Left kidney (tissue), 2 donors: ENCODE data around the gene CLEC17A. TPM values are rescaled to one million over a fixed set of nuclear protein-coding genes. Genes with fewer than 3 reads are reported as not detected.

ENCODE experiments used
- DNase-seq: peaks from one replicate; pipeline ENCODE4 v3.0.0-alpha.2; 2013
- polyA plus RNA-seq: library from polyadenylated mRNA; unstranded; fragments of 120-200 nt; gene quantifications from one replicate; pipeline ENCODE4 v1.2.1, GENCODE V29; 2013; ENCODE audit not compliant: insufficient read length

CLEC17A gene
- polyA plus RNA-seq, 1 donor = 0.07 TPM

GRCh38 chr19:14654786-14655560, 72.1 kb downstream of the CLEC17A start:
- no peak for DNase-seq

- DNase-seq = no peak
Measured at GRCh38 chr19:14655726-14656125, 72.8 kb downstream of the CLEC17A start.

DNA sequence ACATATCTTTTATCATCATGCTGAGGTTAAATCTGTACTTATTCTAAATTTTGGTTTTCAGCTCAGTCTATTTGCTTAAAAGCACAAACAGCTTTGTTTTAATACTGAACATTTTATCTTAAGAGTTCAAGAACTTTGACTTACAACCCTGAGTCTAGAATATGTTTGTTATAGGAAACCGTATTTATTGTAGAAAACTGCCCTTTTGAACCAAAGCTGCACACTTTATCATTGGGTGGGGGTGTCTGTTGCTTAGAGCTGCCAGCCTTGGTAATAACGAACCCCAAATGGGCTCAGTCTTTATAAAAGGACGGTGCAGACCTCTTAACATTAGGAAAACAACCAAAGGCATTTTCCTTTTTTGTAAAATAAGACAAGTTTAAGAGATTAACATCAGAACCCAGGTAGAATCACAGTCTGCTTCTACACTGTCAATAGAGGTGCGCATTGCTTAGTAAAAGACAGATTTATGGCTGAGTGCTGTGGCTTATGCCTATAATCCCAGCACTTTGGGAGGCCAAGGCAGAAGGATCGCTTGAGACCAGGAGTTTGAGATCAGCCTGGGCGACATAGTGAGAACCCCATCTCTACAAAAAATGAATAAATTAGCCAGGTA, 77.1 kb downstream of the CLEC17A start:
- no peak for DNase-seq

GRCh38 chr19:14661372-14661924, 78.6 kb downstream of the CLEC17A start:
- DNase-seq = no peak

Other genes starting within 250 kb of the CLEC17A start
- gene ADGRE5, start 201.6 kb upstream of the CLEC17A start, polyA plus RNA-seq = 16.4 TPM
- 59.2 TPM for gene DDX39A, start 163.7 kb upstream of the CLEC17A start, polyA plus RNA-seq
- 82.1 TPM for gene PKN1, start 149.8 kb upstream of the CLEC17A start, polyA plus RNA-seq
- 1.6 TPM for gene PTGER1, start 107.7 kb upstream of the CLEC17A start, polyA plus RNA-seq
- gene GIPC1, start 87.0 kb upstream of the CLEC17A start, polyA plus RNA-seq = 67.3 TPM
- gene DNAJB1, start 64.7 kb upstream of the CLEC17A start, polyA plus RNA-seq = 87.5 TPM
- 131 TPM for gene TECR, start 53.5 kb upstream of the CLEC17A start, polyA plus RNA-seq
- 67.4 TPM for gene NDUFB7, start 11.0 kb upstream of the CLEC17A start, polyA plus RNA-seq
- gene ADGRE3, start 91.8 kb downstream of the CLEC17A start, polyA plus RNA-seq = not detected
- gene ZNF333, start 107.0 kb downstream of the CLEC17A start, polyA plus RNA-seq = 28.8 TPM
- 0.33 TPM for gene ADGRE2, start 195.5 kb downstream of the CLEC17A start, polyA plus RNA-seq